IgD-negative memory B cell (primary cell): ENCODE measurements around the gene CDH7. TPM values are rescaled to one million over a fixed set of nuclear protein-coding genes. Genes with fewer than 3 reads are reported as not detected.

Experiments used
- H3K27ac Mint-ChIP-seq, 3 donors: one replicate each; pipeline ENCODE4 v1.8.0; 2020 to 2022; ENCODE audit warnings: mild to moderate bottlenecking in 3 of 3, mixed read lengths in 3 of 3, moderate library complexity in 1 of 3
- H3K27me3 Mint-ChIP-seq: one replicate; pipeline ENCODE4 v1.8.0; 2021; ENCODE audit warnings: mixed read lengths
- H3K36me3 Mint-ChIP-seq: one replicate; pipeline ENCODE4 v1.8.0; 2020; ENCODE audit warnings: mild to moderate bottlenecking, mixed read lengths
- H3K4me1 Mint-ChIP-seq, 3 donors: one replicate each; pipeline ENCODE4 v1.8.0; 2020 to 2022; ENCODE audit warnings: mixed read lengths in 3 of 3, mild to moderate bottlenecking in 1 of 3
- H3K4me3 Mint-ChIP-seq, 4 donors: one replicate each; pipeline ENCODE4 v1.8.0; 2020 to 2022; ENCODE audit warnings: mild to moderate bottlenecking in 4 of 4, mixed read lengths in 4 of 4, moderate library complexity in 3 of 4
- H3K9me3 Mint-ChIP-seq, 3 donors: one replicate each; pipeline ENCODE4 v1.8.0; 2020 to 2021; ENCODE audit warnings: mixed read lengths in 3 of 3, mild to moderate bottlenecking in 1 of 3
- polyA plus RNA-seq: library from polyadenylated mRNA; unstranded; fragments of 300-500 nt; fragmentation: Illumina TruSeq; gene quantifications from one replicate; pipeline ENCODE4 v1.2.3, GENCODE V29; 2021

CDH7 gene
- polyA plus RNA-seq, 1 donor from 2014 or later: not detected

DNA sequence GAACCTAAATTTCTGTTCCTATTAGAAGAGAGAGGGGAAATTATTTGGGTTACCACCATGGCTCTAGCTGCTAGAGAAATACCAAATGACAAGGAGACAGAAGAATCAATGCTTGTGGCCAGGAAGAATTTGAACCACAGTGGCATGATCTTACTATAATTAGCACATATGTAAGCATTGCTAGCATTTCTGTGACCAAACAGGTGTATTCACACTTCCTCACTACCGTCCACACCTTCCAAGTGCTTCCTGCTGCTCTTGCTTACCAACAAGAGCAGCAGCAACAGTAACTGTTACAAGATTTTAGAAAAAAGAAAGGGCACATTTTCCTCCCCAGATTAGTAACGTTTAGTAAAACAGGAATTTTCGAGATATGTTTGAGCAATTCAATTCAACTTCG lies 60.5 kb downstream of the CDH7 start:
- no peak overlapping the region for H3K4me3 Mint-ChIP-seq
- no peaks in the 10 kb centered on the region for H3K4me1 Mint-ChIP-seq
- H3K36me3 Mint-ChIP-seq: no peaks in the 10 kb centered on the region
- no peaks in the 10 kb centered on the region for H3K27me3 Mint-ChIP-seq
- H3K27ac Mint-ChIP-seq: no peak overlapping the region
- H3K9me3 Mint-ChIP-seq: peaks cover 0 to 3% (median 0%) of the 10 kb centered on the region in 3 donors

DNA sequence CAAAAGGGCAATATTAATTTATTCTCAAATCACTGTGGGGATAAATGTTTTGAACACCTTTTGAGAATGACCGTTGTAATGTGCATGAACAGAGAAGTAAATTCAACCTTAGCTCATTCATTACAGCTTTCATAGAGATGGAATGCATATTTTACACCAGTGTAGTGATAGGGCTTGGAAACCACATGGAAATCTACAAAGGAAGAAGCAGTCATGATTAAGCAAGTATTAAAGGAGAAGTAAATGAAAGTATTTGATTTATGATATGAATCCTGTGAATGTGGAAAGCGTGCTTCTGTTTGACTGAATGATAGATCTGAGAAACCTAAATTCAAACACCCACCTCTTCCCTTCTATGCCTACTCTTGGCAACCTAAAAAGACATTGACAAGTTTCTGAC lies 64.7 kb downstream of the CDH7 start:
- Mint-ChIP-seq H3K4me3 (no peak overlapping the region), H3K36me3 (no peaks in the 10 kb centered on the region), H3K27ac (no peak overlapping the region), H3K9me3 (peaks cover 0 to 5% (median 0%) of the 10 kb centered on the region in 3 donors), H3K27me3 (no peaks in the 10 kb centered on the region), H3K4me1 (no peaks in the 10 kb centered on the region)

DNA sequence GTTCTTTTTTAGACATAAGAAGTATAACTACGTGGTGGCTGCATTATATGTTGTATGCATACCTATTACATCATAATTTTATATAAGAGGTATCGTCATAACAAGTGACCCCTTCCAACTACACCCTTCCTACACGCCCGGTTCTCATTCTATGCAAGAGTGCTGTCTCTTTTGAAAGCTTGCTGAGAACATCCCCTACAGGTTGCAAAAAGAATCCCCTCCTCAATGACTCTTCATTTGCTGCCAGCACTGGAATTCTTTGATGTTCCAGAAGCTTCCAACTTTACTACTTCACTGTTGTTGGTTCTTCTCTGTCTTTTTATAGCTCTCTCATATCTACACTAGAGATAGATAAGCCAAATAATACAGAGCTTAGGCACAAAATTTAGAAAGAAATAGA lies 66.4 kb downstream of the CDH7 start:
- no peaks in the 10 kb centered on the region for H3K4me1 Mint-ChIP-seq
- no peak overlapping the region for H3K4me3 Mint-ChIP-seq
- no peak overlapping the region for H3K27ac Mint-ChIP-seq
- H3K27me3 Mint-ChIP-seq: no peaks in the 10 kb centered on the region
- peaks cover 0 to 3% (median 0%) of the 10 kb centered on the region in 3 donors for H3K9me3 Mint-ChIP-seq
- no peaks in the 10 kb centered on the region for H3K36me3 Mint-ChIP-seq

DNA sequence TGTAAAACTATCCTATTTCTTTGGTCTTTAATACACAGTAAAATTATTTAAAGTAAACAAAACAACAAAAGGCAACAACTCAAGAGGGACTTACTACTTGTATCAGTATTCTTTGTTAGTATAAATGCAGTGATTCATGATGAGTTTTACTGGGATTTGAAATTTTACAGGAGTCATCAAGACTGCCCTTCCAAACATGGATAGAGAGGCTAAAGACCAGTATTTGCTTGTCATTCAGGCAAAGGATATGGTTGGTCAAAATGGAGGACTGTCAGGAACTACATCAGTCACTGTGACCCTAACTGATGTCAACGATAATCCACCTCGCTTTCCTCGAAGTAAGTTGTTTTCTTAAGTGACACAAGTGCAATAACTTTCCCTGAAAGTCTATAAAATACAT lies 71.1 kb downstream of the CDH7 start:
- Mint-ChIP-seq H3K27ac (no peak overlapping the region), H3K4me1 (no peaks in the 10 kb centered on the region), H3K36me3 (no peaks in the 10 kb centered on the region), H3K4me3 (no peak overlapping the region), H3K27me3 (no peaks in the 10 kb centered on the region), H3K9me3 (peaks cover 0 to 3% (median 0%) of the 10 kb centered on the region in 3 donors)

DNA sequence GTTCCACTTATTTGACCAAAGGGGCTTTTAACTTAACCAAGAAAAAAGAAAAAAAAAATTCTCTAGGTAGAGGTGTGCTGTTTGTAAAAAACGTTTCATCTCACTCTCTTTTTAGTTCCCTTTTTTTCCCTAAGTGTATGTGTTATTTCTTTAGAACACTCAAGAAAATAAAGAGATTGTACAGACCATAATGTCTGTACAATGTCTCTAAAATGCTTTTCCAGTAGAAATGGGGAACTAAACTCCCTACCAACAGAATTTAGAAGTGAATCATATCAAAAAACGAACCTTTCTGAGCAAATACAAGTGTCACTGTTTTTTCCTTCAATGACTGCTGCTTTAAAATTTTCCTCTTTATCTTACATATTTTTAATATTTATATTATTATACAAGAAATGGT lies 72.0 kb downstream of the CDH7 start:
- Mint-ChIP-seq H3K27me3 (no peaks in the 10 kb centered on the region), H3K4me1 (no peaks in the 10 kb centered on the region)

DNA sequence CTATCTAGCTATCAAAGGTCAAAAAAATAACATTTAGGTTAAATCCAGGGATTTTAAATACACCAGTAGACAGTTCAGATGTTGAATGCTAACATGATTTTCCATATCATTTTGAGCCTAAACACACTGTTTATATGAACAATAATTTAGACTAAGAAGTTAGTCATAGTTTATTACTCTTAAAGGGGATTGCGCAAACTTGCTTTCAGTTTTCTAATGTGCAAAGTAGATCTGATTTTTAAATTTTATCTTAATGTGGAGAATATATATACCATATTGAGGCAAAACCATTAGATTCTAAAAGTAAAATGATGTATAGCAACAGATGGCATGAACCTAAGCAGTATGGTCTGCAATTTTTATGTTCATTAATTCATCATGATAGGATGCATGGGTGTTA lies 76.6 kb downstream of the CDH7 start:
- Mint-ChIP-seq H3K27me3 (no peaks in the 10 kb centered on the region), H3K36me3 (no peaks in the 10 kb centered on the region), H3K9me3 (peaks cover 0 to 2% (median 0%) of the 10 kb centered on the region in 3 donors), H3K4me1 (no peaks in the 10 kb centered on the region), H3K27ac (no peak overlapping the region), H3K4me3 (no peak overlapping the region)

More for the DNA sequence above, 72.0 kb downstream of the CDH7 start:
- no peak overlapping the region for H3K27ac Mint-ChIP-seq
- peaks cover 0 to 3% (median 0%) of the 10 kb centered on the region in 3 donors for H3K9me3 Mint-ChIP-seq
- H3K4me3 Mint-ChIP-seq: no peak overlapping the region
- H3K36me3 Mint-ChIP-seq: no peaks in the 10 kb centered on the region

DNA sequence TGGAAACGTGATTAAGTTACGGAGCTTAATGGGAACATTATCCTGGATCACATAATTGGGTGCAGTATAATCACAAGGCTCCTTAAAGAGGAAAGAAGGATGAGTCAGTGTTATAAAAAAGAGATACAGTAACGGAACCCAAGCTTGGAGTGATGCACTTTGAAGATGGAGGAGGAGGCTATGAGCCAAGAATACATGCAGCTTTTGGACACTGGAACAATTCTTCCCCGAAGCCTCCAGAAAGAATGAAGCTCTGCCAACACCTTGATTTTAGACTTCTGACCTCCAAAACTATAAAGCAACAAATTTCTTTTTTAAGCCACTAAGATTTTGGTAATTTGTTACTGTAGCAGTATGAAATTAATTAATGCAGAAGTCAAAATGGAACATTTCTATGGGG lies 85.1 kb downstream of the CDH7 start:
- Mint-ChIP-seq H3K36me3 (no peaks in the 10 kb centered on the region), H3K27ac (no peak overlapping the region), H3K9me3 (peaks cover 2 to 21% (median 5%) of the 10 kb centered on the region in 3 donors), H3K4me1 (no peaks in the 10 kb centered on the region), H3K27me3 (no peaks in the 10 kb centered on the region), H3K4me3 (no peak overlapping the region)

DNA sequence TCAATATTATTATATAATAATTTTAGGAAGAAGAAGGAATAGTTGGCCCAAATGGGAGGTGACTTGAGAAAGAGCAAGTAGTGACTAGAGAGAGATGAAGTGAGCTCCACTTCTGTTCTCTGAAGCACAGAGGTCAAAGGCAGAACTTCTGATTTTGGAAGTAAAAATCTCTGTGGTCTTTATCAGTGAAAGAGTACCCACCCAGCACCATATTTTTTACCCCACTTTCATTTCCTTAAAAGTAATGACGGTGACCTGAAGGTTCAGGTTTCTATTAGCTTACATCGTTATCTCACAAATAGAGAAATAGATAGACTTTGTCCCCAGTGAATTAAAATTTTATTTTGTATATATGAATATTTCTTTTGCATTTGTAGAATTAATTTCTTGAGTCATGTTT lies 95.3 kb downstream of the CDH7 start:
- H3K9me3 Mint-ChIP-seq: no peaks in the 10 kb centered on the region
- no peaks in the 10 kb centered on the region for H3K36me3 Mint-ChIP-seq
- no peaks in the 10 kb centered on the region for H3K4me1 Mint-ChIP-seq
- no peak overlapping the region for H3K27ac Mint-ChIP-seq
- no peaks in the 10 kb centered on the region for H3K27me3 Mint-ChIP-seq
- H3K4me3 Mint-ChIP-seq: no peak overlapping the region

DNA sequence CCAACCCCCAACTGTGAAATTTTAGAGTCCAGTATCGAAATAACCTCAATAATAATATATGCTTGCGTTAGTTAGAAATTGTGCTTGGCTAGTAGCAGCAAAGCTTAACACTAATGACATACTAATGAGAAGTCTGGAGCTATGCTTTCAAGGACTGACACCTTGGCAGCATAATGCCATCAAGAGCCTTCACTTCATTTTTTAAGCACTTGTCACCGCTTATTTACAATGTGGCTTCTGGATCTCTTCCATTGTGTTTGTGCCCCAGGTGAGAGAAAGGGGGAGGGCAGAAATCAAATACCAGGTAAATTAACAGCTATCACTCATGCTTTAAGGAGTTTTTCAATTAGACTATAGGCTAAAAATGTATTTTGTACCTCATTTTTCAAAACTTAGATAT lies 101.5 kb downstream of the CDH7 start:
- Mint-ChIP-seq H3K4me1 (no peaks in the 10 kb centered on the region), H3K4me3 (no peak overlapping the region), H3K9me3 (peaks cover 0 to 5% (median 0%) of the 10 kb centered on the region in 3 donors), H3K27ac (no peak overlapping the region), H3K36me3 (no peaks in the 10 kb centered on the region), H3K27me3 (no peaks in the 10 kb centered on the region)

DNA sequence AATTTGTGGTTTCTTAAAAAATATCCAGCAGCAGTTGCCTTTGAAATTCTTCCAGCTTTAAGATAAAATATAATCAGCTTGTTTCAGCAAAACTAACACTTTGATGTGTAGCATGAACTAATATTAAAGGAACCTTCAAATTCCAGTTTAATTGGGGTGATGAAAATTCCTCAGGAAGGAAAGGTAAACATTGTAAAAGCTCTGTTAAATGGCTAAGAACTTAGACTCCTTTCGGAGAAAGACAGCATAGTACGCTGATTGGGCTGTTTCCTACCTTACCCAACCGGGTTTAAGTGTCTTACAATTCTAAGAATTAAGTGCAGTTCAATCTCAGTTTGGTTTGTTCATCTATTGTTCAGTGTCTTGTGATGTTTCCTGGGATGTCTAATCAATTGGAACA lies 108.3 kb downstream of the CDH7 start:
- H3K36me3 Mint-ChIP-seq: no peaks in the 10 kb centered on the region
- H3K4me3 Mint-ChIP-seq: no peak overlapping the region
- H3K27ac Mint-ChIP-seq: no peak overlapping the region
- no peaks in the 10 kb centered on the region for H3K27me3 Mint-ChIP-seq
- H3K9me3 Mint-ChIP-seq: peaks cover 1 to 5% (median 2%) of the 10 kb centered on the region in 3 donors
- H3K4me1 Mint-ChIP-seq: no peaks in the 10 kb centered on the region

DNA sequence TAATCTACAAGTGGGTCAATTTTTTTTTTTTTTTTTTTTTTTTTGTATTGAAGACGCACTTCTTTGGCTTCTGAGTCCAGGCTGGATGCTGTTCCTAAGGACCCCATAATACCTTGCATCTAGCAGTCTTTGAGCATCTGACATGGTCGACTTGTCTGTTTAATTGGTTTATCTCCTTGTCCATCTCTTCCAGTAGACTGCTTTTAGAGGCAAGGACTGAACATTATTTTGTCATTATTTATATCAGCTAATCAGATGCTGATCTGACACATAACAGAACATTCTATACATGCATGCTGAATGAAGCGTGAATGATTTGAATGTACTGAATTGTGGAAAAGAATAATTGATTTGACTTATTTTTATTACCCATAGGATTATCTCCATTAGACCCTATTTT lies 118.7 kb downstream of the CDH7 start:
- Mint-ChIP-seq H3K36me3 (no peaks in the 10 kb centered on the region), H3K4me1 (no peaks in the 10 kb centered on the region), H3K27ac (no peak overlapping the region), H3K27me3 (no peaks in the 10 kb centered on the region), H3K4me3 (no peak overlapping the region), H3K9me3 (peaks cover 0 to 1% (median 0%) of the 10 kb centered on the region in 3 donors)

DNA sequence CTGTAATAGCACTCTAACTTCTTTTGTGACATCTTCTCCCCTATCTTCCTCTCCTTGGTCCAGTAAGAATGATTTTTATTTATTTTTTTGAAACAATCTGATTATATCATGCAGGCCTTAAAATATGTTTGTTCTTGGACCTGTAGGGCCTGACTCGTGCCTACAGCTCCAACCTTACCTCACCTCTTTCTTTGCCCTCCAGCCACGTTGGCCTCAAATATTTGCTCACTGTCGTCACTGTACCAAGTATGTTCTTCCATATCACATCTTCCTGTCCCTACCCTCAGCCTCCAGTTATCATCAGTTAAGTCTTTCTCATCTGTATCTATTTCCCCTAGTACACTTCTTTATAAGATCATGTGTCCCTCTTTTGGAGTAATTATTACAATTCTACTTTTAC lies 125.5 kb downstream of the CDH7 start:
- no peaks in the 10 kb centered on the region for H3K36me3 Mint-ChIP-seq
- peaks cover 0 to 2% (median 0%) of the 10 kb centered on the region in 3 donors for H3K9me3 Mint-ChIP-seq
- no peak overlapping the region for H3K4me3 Mint-ChIP-seq
- H3K27me3 Mint-ChIP-seq: no peaks in the 10 kb centered on the region
- no peak overlapping the region for H3K27ac Mint-ChIP-seq
- H3K4me1 Mint-ChIP-seq: no peaks in the 10 kb centered on the region

DNA sequence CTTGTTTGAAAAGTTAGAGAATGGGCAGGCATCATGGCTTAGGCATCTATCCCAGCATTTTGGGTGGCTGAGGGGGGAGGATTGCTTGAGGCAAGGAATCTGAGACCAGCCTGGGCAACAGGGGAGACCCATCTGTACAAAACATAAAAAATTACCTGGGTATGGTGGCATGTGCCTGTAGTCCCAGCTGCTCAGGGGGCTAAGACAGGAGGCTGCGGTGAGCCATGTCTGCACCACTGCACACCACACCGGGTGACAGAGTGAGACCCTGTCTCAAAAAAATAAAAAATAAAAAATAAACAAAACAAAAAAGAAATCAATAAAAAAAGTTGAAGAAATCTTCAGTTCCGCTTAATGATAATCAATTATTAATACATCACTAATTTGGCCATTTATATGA lies 146.5 kb downstream of the CDH7 start:
- Mint-ChIP-seq H3K4me1 (no peaks in the 10 kb centered on the region), H3K36me3 (no peaks in the 10 kb centered on the region), H3K27me3 (no peaks in the 10 kb centered on the region), H3K4me3 (no peak overlapping the region), H3K27ac (no peak overlapping the region), H3K9me3 (peaks cover 2 to 7% (median 7%) of the 10 kb centered on the region in 3 donors)

DNA sequence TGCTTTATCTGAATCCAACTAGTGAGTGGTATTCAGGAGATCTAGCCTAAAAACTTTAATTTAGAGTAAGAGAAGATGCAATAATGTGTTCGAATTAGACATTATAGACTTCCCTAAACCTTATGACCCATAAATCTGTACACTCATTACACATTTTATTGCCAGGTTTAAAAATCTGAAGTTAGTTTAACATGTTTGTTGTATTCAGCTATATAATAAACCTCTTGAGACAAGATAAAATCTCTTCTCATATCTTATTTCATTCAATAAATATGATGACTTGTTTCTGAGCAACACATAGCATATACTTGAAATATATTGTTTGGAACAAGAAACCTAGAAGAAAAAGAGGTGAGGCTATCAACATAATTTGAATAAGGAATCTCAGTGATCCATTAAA lies 150.7 kb downstream of the CDH7 start:
- Mint-ChIP-seq H3K4me1 (no peaks in the 10 kb centered on the region), H3K9me3 (peaks cover 0 to 3% (median 2%) of the 10 kb centered on the region in 3 donors), H3K27me3 (no peaks in the 10 kb centered on the region), H3K36me3 (no peaks in the 10 kb centered on the region), H3K4me3 (no peak overlapping the region), H3K27ac (no peak overlapping the region)

DNA sequence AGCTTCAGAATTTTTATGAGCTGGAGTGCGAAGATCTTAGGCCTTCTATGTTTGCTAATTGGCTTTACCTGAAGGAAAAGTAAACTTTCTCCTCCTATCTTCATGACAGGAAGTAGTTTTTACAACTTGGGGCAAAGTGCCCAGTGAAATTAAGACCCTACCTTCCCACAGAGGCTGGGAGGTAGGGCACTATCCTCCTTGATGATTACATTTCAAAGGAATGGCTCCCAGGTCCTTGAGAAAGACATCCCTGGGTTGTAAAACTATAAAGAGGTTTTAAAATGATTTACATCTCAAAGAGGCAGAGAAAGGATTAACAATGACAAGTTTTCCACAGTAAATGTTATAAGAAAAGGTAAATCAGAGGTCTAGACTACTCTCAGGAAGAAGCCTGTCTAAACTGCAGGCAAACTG lies 155.8 kb downstream of the CDH7 start:
- H3K36me3 Mint-ChIP-seq: no peaks in the 10 kb centered on the region
- H3K27me3 Mint-ChIP-seq: no peaks in the 10 kb centered on the region
- H3K27ac Mint-ChIP-seq: no peak overlapping the region
- H3K4me1 Mint-ChIP-seq: no peaks in the 10 kb centered on the region
- peaks cover 0 to 1% (median 0%) of the 10 kb centered on the region in 3 donors for H3K9me3 Mint-ChIP-seq
- H3K4me3 Mint-ChIP-seq: no peak overlapping the region

DNA sequence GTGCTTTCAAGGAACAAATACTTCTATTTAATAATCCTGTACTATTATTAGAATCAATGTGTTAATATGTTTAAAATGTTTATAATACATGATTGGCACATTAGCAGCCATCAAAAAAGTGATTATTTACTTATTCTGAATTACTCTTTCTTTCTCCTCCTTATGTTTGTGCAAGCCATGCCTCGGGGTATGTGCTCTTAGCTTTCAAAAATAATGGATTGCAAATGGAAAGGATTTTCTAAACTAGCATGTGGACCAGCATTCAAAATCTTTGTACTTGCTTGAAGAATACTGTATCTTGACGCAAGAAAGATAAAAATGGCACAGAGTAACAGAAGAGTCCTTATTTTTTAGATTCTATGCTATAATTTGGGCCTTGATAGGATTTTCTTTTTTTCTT lies 156.5 kb downstream of the CDH7 start:
- H3K27ac Mint-ChIP-seq: no peak overlapping the region
- no peaks in the 10 kb centered on the region for H3K36me3 Mint-ChIP-seq

DNA sequence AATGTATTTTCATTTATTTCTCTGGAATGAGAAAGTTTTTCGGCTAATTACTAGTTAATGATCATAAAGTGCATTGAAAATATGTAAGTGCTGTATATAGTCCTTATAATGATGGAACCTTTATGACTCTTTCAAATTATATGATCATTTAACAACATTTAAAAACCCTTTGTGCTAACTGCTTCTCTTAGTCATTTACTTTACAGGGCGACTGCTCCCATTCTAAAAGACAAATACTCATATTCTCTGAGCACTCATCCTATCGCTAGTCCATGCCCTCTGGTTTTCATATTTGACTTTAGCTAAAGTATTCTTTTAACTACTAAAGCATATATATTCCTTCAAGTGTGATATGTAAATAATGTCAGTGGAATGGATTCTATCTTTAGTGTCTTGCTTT lies 168.2 kb downstream of the CDH7 start:
- Mint-ChIP-seq H3K36me3 (no peaks in the 10 kb centered on the region), H3K27ac (no peak overlapping the region), H3K4me3 (no peak overlapping the region), H3K27me3 (no peaks in the 10 kb centered on the region), H3K4me1 (no peaks in the 10 kb centered on the region), H3K9me3 (no peaks in the 10 kb centered on the region)

More for the DNA sequence above, 156.5 kb downstream of the CDH7 start:
- Mint-ChIP-seq H3K4me3 (no peak overlapping the region), H3K9me3 (peaks cover 0 to 1% (median 0%) of the 10 kb centered on the region in 3 donors), H3K4me1 (no peaks in the 10 kb centered on the region), H3K27me3 (no peaks in the 10 kb centered on the region)
